H9 (cell line): Measurements from ENCODE around the gene CSAD. TPM values are rescaled to one million over a fixed set of nuclear protein-coding genes. Genes with fewer than 3 reads are reported as not detected.

ENCODE experiments used
- DNase-seq: peaks from one replicate; pipeline ENCODE4 v3.0.0-alpha.2; 2017
- H2AFZ ChIP-seq: one replicate; pipeline ENCODE4 v1.6.1; 2013; ENCODE audit warnings: mild to moderate bottlenecking, low read length, control low read depth, moderate library complexity
- H2AK5ac ChIP-seq: 2 replicates; pipeline ENCODE4 v1.6.1; 2013; ENCODE audit warnings: low read length, control low read depth, mixed read lengths; ENCODE audit not compliant: insufficient read length
- H2BK120ac ChIP-seq: one replicate; pipeline ENCODE4 v1.6.1; 2013; ENCODE audit warnings: low read depth, mild to moderate bottlenecking, low read length, control low read depth, inconsistent platforms; ENCODE audit not compliant: poor library complexity, severe bottlenecking
- H2BK12ac ChIP-seq: 2 replicates; pipeline ENCODE4 v1.6.1; 2013; ENCODE audit warnings: low read length, control low read depth, mixed read lengths, low read depth; ENCODE audit not compliant: insufficient read length
- H2BK15ac ChIP-seq: 2 replicates; pipeline ENCODE4 v1.6.1; 2013; ENCODE audit warnings: low read depth, low read length, control low read depth
- H2BK20ac ChIP-seq: one replicate; pipeline ENCODE4 v1.6.1; 2013; ENCODE audit warnings: low read depth, mild to moderate bottlenecking, low read length, control low read depth, inconsistent platforms; ENCODE audit not compliant: poor library complexity, severe bottlenecking
- H2BK5ac ChIP-seq: 2 replicates; pipeline ENCODE4 v1.6.1; 2013; ENCODE audit warnings: low read length, control low read depth, mixed read lengths; ENCODE audit not compliant: insufficient read length
- H3K14ac ChIP-seq: 2 replicates; pipeline ENCODE4 v1.6.1; 2013; ENCODE audit warnings: low read length, control low read depth; ENCODE audit not compliant: insufficient read depth
- H3K18ac ChIP-seq: 2 replicates; pipeline ENCODE4 v1.6.1; 2013; ENCODE audit warnings: low read depth, mild to moderate bottlenecking, mixed read lengths, low read length, control low read depth; ENCODE audit not compliant: insufficient read length
- H3K23ac ChIP-seq: 2 replicates; pipeline ENCODE4 v1.6.1; 2013; ENCODE audit warnings: low read length, control low read depth, mixed read lengths, low read depth; ENCODE audit not compliant: insufficient read length
- H3K23me2 ChIP-seq: 2 replicates; pipeline ENCODE4 v1.6.1; 2013; ENCODE audit warnings: low read depth, mild to moderate bottlenecking, mixed read lengths, low read length, control low read depth; ENCODE audit not compliant: insufficient read length, poor library complexity, severe bottlenecking
- H3K27ac ChIP-seq: 2 replicates; pipeline ENCODE4 v1.5.1; 2013; ENCODE audit warnings: low read length, control low read depth, mixed read lengths, low read depth; ENCODE audit not compliant: insufficient read length
- H3K27me3 ChIP-seq: 2 replicates; pipeline ENCODE4 v1.6.1; 2013; ENCODE audit warnings: low read length, control low read depth, inconsistent platforms; ENCODE audit not compliant: insufficient read depth
- H3K4ac ChIP-seq: 2 replicates; pipeline ENCODE4 v1.6.1; 2013; ENCODE audit warnings: low read depth, mild to moderate bottlenecking, control low read depth, inconsistent platforms, low read length, moderate library complexity
- H3K4me1 ChIP-seq: 2 replicates; pipeline ENCODE4 v1.6.1; 2013; ENCODE audit warnings: low read length, control low read depth, inconsistent platforms; ENCODE audit not compliant: insufficient read depth
- H3K4me2 ChIP-seq: 2 replicates; pipeline ENCODE4 v1.6.1; 2013; ENCODE audit warnings: low read length, control low read depth, mixed read lengths; ENCODE audit not compliant: insufficient read length, insufficient read depth
- H3K56ac ChIP-seq: 2 replicates; pipeline ENCODE4 v1.6.1; 2013; ENCODE audit warnings: low read depth, mild to moderate bottlenecking, mixed read lengths, low read length, control low read depth; ENCODE audit not compliant: insufficient read length
- H3K79me1 ChIP-seq: 2 replicates; pipeline ENCODE4 v1.6.1; 2013; ENCODE audit warnings: low read depth, mild to moderate bottlenecking, moderate library complexity, low read length, control low read depth, inconsistent platforms; ENCODE audit not compliant: insufficient read depth, poor library complexity, severe bottlenecking
- H3K79me2 ChIP-seq: 2 replicates; pipeline ENCODE4 v1.6.1; 2013; ENCODE audit warnings: low read length, control low read depth, inconsistent platforms; ENCODE audit not compliant: insufficient read depth
- H3K9ac ChIP-seq: 2 replicates; pipeline ENCODE4 v1.6.1; 2013; ENCODE audit warnings: low read length, control low read depth, mixed read lengths; ENCODE audit not compliant: insufficient read length; ENCODE audit errors: extremely low read depth
- H3K9me3 ChIP-seq: one replicate; pipeline ENCODE4 v1.6.1; 2013; ENCODE audit warnings: low read depth, low read length, inconsistent platforms; ENCODE audit not compliant: control insufficient read depth
- H3T11ph ChIP-seq: one replicate; pipeline ENCODE4 v1.6.1; 2013; ENCODE audit warnings: mild to moderate bottlenecking, low read length, control low read depth, inconsistent platforms
- H4K20me1 ChIP-seq: one replicate; pipeline ENCODE4 v1.6.1; 2013; ENCODE audit not compliant: control insufficient read depth, insufficient read length, insufficient read depth
- H4K5ac ChIP-seq: 2 replicates; pipeline ENCODE4 v1.6.1; 2013; ENCODE audit warnings: low read depth, mild to moderate bottlenecking, mixed read lengths, low read length, control low read depth; ENCODE audit not compliant: insufficient read length
- H4K8ac ChIP-seq: replicated peaks from 2 replicates; pipeline ENCODE4 v1.6.1; 2013; ENCODE audit warnings: low read length, control low read depth, mixed read lengths, low read depth; ENCODE audit not compliant: insufficient read length
- H4K91ac ChIP-seq: 2 replicates; pipeline ENCODE4 v1.6.1; 2013; ENCODE audit warnings: low read depth, mild to moderate bottlenecking, moderate library complexity, mixed read lengths, low read length, control low read depth; ENCODE audit not compliant: insufficient read length
- H3K27ac Mint-ChIP-seq, 3 experiments: 2 replicates in 2 of 3; 3 replicates in 1 of 3; pipeline ENCODE4 v1.8.0; 2020 to 2021; ENCODE audit warnings: mixed read lengths in 3 of 3, mild to moderate bottlenecking in 1 of 3, moderate library complexity in 1 of 3
- H3K27me3 Mint-ChIP-seq: 2 replicates; pipeline ENCODE4 v1.8.0; 2021; ENCODE audit warnings: low read depth, mild to moderate bottlenecking, moderate library complexity, mixed read lengths
- H3K36me3 Mint-ChIP-seq, 3 experiments: 2 replicates in 2 of 3; 3 replicates in 1 of 3; pipeline ENCODE4 v1.8.0; 2020 to 2021; ENCODE audit warnings: low read depth in 3 of 3, mixed read lengths in 3 of 3; ENCODE audit not compliant: insufficient read depth in 1 of 3
- H3K4me1 Mint-ChIP-seq, 2 experiments: 2 replicates each; pipeline ENCODE4 v1.8.0; 2020; ENCODE audit warnings: mixed read lengths in 2 of 2
- H3K4me3 Mint-ChIP-seq, 2 experiments: 2 replicates in 1 of 2; 3 replicates in 1 of 2; pipeline ENCODE4 v1.8.0; 2020 to 2021; ENCODE audit warnings: mild to moderate bottlenecking in 2 of 2, mixed read lengths in 2 of 2, moderate library complexity in 1 of 2
- H3K9me3 Mint-ChIP-seq, 2 experiments: 2 replicates in 1 of 2; 3 replicates in 1 of 2; pipeline ENCODE4 v1.8.0; 2020; ENCODE audit warnings: mild to moderate bottlenecking in 2 of 2, mixed read lengths in 2 of 2, moderate library complexity in 1 of 2
- CTCF ChIP-seq: fragments of 200-600 bp; sonication (generic); conservative IDR thresholded peaks from 3 replicates; pipeline ENCODE4 v1.8.0; 2021; ENCODE audit warnings: antibody characterized with exemption, mild to moderate bottlenecking
- WGBS: extraction: QIAGEN DNeasy Blood & Tissue Kit; methylation state at CpG from one replicate; pipeline ENCODE4 v1.1.7; 2013; ENCODE audit warnings: missing lambda C conversion rate, low lambda C conversion rate, mixed read lengths; ENCODE audit not compliant: insufficient read length; ENCODE audit errors: extremely low coverage; 5-methylcytosine and 5-hydroxymethylcytosine counted together
- total RNA-seq: library from RNA; stranded (reverse); gene quantifications from 2 replicates; pipeline ENCODE4 v1.2.1, GENCODE V29; 2021

CSAD gene
- total RNA-seq, 1 experiment from 2014 or later = 7.4 TPM

- no peak overlapping the region for H2BK20ac ChIP-seq
- H3K79me1 ChIP-seq = no peaks in the 10 kb centered on the region
- no peak overlapping the region for H4K8ac ChIP-seq
- peaks cover 26% of the 10 kb centered on the region for H3K27me3 ChIP-seq
- Mint-ChIP-seq H3K4me1 (peaks cover 18 to 27% of the 10 kb centered on the region in 2 experiments), H3K27ac (no peak overlapping the region; a peak in 1 of 7 replicates), H3K36me3 (peaks cover 0 to 6% (median 0%) of the 10 kb centered on the region in 3 experiments; a peak in 1 of 7 replicates), H3K9me3 (no peaks in the 10 kb centered on the region; a peak in 1 of 5 replicates), H3K27me3 (peaks cover 100% of the 10 kb centered on the region), H3K4me3 (peak overlapping the region in 1 of 2 experiments; percentile 17; a peak in 3 of 5 replicates)
- no peak overlapping the region for H3T11ph ChIP-seq
- H3K4me1 ChIP-seq = no peaks in the 10 kb centered on the region; the same call in 1 of the 2 replicates
- H3K79me2 ChIP-seq = no peaks in the 10 kb centered on the region
- H4K20me1 ChIP-seq = no peaks in the 10 kb centered on the region
- no peak overlapping the region for H2BK15ac ChIP-seq
- peaks cover 4% of the 10 kb centered on the region for H3K23me2 ChIP-seq
- no peak overlapping the region for H3K9ac ChIP-seq
- no CpG with 5 or more reads among the region's 4 CpGs for WGBS
- H2BK12ac ChIP-seq = no peak overlapping the region
- H2AFZ ChIP-seq = no peak overlapping the region
- DNase-seq = peak; percentile 94
- H2BK120ac ChIP-seq = no peak overlapping the region
- H3K27ac ChIP-seq = no peak overlapping the region
- H3K4ac ChIP-seq = no peak overlapping the region
- no peak overlapping the region for H3K56ac ChIP-seq
- H3K18ac ChIP-seq = no peak overlapping the region
- H3K9me3 ChIP-seq = no peaks in the 10 kb centered on the region
- no peak overlapping the region for H2BK5ac ChIP-seq
- no peak overlapping the region for H3K14ac ChIP-seq
- no peak overlapping the region for H3K4me2 ChIP-seq
- TF ChIP-seq CTCF = peak; percentile 63
- no peak overlapping the region for H4K91ac ChIP-seq
- no peak overlapping the region for H3K23ac ChIP-seq
- H4K5ac ChIP-seq = no peak overlapping the region
- no peak overlapping the region for H2AK5ac ChIP-seq
These were observed 5.7 kb downstream of the CSAD start for GRCh38 chr12:53174881-53175491.
